Small intestine (tissue), 7 donors: Measurements from ENCODE around the gene TSHZ2. TPM values are rescaled to one million over a fixed set of nuclear protein-coding genes. Genes with fewer than 3 reads are reported as not detected.

Experiments used
- DNase-seq, 2 donors: peaks; one replicate each; pipeline versions ENCODE4 v3.0.0 to v3.0.0-alpha.2; 2013
- FAIRE-seq: peaks from 2 replicates; lab custom pipeline; 2012; peaks lifted over from hg19 to GRCh38; lab: Jason Lieb, UNC
- H3K27ac ChIP-seq, 3 donors: one replicate each; pipeline ENCODE4 v1.5.1; 2013; ENCODE audit warnings: low read length in 2 of 3, mild to moderate bottlenecking in 2 of 3, control low read depth in 1 of 3, inconsistent platforms in 1 of 3, low read depth in 1 of 3, moderate library complexity in 1 of 3
- H3K27me3 ChIP-seq, 3 donors: one replicate each; pipeline ENCODE4 v1.6.1; 2013; ENCODE audit warnings: low read length in 3 of 3, inconsistent platforms in 1 of 3; ENCODE audit not compliant: control insufficient read depth in 3 of 3, insufficient read depth in 3 of 3
- H3K36me3 ChIP-seq, 3 donors: one replicate each; pipeline ENCODE4 v1.6.1; 2013; ENCODE audit warnings: low read length in 3 of 3, inconsistent platforms in 1 of 3, low read depth in 1 of 3, mild to moderate bottlenecking in 1 of 3, moderate library complexity in 1 of 3; ENCODE audit not compliant: control insufficient read depth in 3 of 3, insufficient read depth in 2 of 3
- H3K4me1 ChIP-seq, 3 donors: one replicate each; pipeline ENCODE4 v1.6.1; 2013; ENCODE audit warnings: low read length in 2 of 3, inconsistent platforms in 1 of 3, low read depth in 1 of 3, mild to moderate bottlenecking in 1 of 3, moderate library complexity in 1 of 3; ENCODE audit not compliant: control insufficient read depth in 3 of 3, insufficient read depth in 2 of 3
- H3K4me3 ChIP-seq, 3 donors: one replicate each; pipeline ENCODE4 v1.5.1; 2013; ENCODE audit warnings: low read length in 3 of 3, control low read depth in 1 of 3, inconsistent platforms in 1 of 3, low read depth in 1 of 3, mild to moderate bottlenecking in 1 of 3, moderate library complexity in 1 of 3
- H3K9me3 ChIP-seq, 2 donors: one replicate each; pipeline ENCODE4 v1.6.1; 2013; ENCODE audit warnings: low read depth in 1 of 2, low read length in 1 of 2; ENCODE audit not compliant: control insufficient read depth in 2 of 2, insufficient read depth in 1 of 2
- WGBS, 3 donors: extraction: QIAGEN DNeasy Blood & Tissue Kit; methylation state at CpG; one replicate each; pipeline ENCODE4 v1.1.7; 2013; 5-methylcytosine and 5-hydroxymethylcytosine counted together
- polyA plus RNA-seq, 4 donors: library from polyadenylated mRNA; stranded (reverse) in 3 of 4; unstranded in 1 of 4; fragments of 200-250 nt in 3 of 4; fragments of 120-200 nt in 1 of 4; gene quantifications; one replicate each; pipeline versions ENCODE4 v1.2.1 to v1.2.3, GENCODE V29; 2013
- donor health status: healthy with polysubstance abuse.
- donor health status: control.
- donor health status: control.
- donor health status: Bipolar disorder and iron deficiency.
- donor health status: healthy.

TSHZ2 gene
- polyA plus RNA-seq, 4 donors, result 0.67 to 4.4 (median 2.1) TPM

DNA sequence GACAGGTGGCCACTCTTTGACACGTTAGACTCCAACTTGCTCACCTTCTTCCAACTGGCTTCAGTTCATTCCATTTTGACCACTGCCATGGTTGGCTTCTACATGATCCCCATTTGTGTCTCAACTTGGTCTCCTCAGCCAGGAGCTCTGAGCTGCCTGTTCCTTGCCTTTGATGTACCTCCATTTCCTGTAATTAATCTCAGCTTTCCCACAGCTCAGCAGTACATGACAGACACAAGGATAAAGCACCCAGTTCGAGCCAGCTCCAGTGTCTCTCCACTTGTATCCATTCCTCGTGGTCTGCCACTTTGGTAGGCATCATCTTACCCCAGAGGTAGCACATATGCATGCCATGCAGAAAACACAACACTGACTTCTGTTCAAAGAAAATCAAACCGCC is 161.0 kb downstream of the TSHZ2 start:
- no peak overlapping the region for H3K27ac ChIP-seq
- H3K36me3 ChIP-seq, result no peaks in the 10 kb centered on the region
- 65 to 74% (median 70%) methylated on average over 4 of the region's 4 CpGs for WGBS, 3 donors
- no peaks in the 10 kb centered on the region for H3K9me3 ChIP-seq
- H3K4me1 ChIP-seq, result no peaks in the 10 kb centered on the region
- no peaks in the 10 kb centered on the region for H3K27me3 ChIP-seq
- no peak overlapping the region for H3K4me3 ChIP-seq
- DNase-seq (no peak), FAIRE-seq (no peak)

DNA sequence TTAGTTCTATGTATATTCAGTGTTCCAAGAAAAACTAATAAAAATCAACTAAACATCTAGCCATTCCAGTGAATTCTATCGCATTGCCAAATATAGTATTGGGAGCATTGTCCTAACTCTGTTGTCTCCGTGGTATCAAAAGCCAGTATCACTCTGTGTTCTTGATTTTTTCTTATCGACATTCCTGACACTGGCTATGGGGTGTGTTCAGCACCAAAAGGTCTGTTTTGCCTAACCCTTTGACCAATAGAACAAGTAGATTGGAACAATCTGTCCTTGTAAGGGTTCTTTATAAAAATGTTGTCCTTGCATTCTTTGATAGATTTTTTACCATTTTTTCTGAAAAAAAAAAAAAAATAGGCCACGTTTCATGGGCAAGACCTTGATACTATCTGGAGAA is 161.5 kb downstream of the TSHZ2 start:
- 79 to 85% (median 82%) methylated on average over 4 of the region's 4 CpGs for whole genome bisulfite sequencing, 3 donors
- DNase-seq (no peak), FAIRE-seq (no peak)
- H3K36me3 ChIP-seq, result no peaks in the 10 kb centered on the region
- H3K4me3 ChIP-seq, result no peak overlapping the region
- no peak overlapping the region for H3K27ac ChIP-seq
- H3K9me3 ChIP-seq, result no peaks in the 10 kb centered on the region
- no peaks in the 10 kb centered on the region for H3K4me1 ChIP-seq
- H3K27me3 ChIP-seq, result no peaks in the 10 kb centered on the region

- Histone ChIP-seq H3K36me3 (no peaks in the 10 kb centered on the region), H3K9me3 (no peaks in the 10 kb centered on the region), H3K27ac (no peak overlapping the region), H3K4me1 (no peaks in the 10 kb centered on the region), H3K27me3 (no peaks in the 10 kb centered on the region), H3K4me3 (no peak overlapping the region)
- FAIRE-seq (no peak), DNase-seq (no peak)
Observed at GRCh38 chr20:53136473-53136872, 164.3 kb downstream of the TSHZ2 start.

DNA sequence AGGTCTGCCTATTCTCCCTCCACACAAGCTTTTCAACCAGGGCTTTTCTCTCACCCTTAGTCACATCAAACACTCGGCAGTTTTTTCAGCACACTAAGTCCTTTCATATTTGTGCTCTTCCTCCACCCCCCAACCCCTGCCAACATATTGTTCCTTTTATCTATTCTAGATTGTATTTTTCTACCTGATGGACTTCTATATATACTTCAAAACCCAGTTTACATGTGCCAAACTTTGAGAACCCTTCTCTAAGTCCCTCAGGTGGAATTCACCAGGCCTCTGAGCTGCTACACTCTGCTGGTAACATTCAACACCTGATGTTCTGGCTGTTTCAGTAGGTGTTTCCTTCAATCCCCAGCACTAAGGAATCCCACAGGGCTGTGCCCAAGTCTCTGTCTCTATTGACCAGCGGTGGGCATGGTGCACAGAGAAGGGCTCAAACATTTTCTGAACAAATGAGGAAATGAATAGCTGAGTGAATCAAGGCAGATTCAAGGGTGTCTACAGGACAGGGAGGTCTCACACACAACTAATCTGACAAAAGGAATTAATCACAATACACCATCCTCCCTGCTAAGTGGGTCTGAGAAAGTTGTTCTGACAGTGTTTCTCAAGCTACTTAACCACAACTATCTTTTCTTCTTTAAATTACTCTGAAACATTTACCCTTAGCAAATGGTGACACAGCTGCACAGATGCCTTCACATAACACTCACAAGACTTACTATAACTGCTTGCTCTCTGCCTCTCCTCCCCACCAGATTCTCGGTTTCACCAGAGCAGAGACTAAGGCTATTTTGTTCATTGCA is 166.5 kb downstream of the TSHZ2 start:
- no peak for FAIRE-seq
- Histone ChIP-seq H3K9me3 (no peaks in the 10 kb centered on the region), H3K36me3 (no peaks in the 10 kb centered on the region), H3K4me3 (no peak overlapping the region), H3K27me3 (no peaks in the 10 kb centered on the region), H3K4me1 (no peaks in the 10 kb centered on the region), H3K27ac (no peak overlapping the region)
- DNase-seq, result no peak
- WGBS, 3 donors, result 68 to 76% (median 68%) methylated on average over 3 of the region's 3 CpGs

DNA sequence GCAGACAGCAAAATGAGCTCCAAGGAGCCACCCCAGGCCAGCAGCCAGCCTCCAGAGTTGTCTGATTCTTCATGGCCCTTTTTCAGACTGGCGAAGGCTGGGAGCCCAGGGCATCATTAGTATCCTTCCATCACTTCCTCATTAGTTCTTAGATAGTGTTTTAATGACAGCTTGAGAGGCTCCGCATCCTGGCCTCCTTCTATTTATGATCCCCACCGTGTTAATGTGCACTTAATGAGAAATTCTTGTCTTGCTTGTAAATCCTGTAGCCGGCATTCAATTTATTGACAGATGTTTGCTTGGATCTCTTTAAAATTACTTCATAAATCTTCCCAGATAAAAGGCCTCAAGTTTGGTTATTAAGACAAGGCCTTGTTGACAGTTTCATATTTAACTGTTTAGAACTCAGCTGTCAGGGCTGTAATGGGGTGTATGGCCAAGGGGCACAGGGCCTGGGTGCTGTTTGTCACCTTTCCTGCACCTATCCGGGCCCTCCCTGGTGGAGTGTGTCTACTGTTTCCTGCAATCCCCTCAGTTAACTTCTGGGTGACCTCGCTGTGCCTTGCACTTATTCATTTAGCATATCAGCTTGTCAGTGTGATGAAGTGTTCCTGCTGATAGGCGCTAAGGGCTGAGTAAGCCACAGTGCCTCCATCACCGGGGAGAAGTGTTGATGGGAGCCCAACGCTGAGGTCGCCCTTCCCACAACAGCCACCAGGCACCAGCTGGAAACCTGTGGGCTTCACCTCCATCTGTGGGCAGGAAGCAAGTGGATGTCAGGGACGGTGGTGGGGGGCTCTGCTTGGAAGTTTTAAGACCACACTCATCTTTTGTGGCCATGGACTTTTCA is 169.3 kb downstream of the TSHZ2 start:
- FAIRE-seq (no peak), DNase-seq (no peak)
- WGBS, 3 donors, result 61 to 76% (median 62%) methylated on average over 11 of the region's 11 CpGs
- no peak overlapping the region for H3K4me3 ChIP-seq
- no peaks in the 10 kb centered on the region for H3K9me3 ChIP-seq
- no peaks in the 10 kb centered on the region for H3K4me1 ChIP-seq
- no peaks in the 10 kb centered on the region for H3K36me3 ChIP-seq
- no peak overlapping the region for H3K27ac ChIP-seq
- H3K27me3 ChIP-seq, result no peaks in the 10 kb centered on the region

GRCh38 chr20:53142225-53143127 is 170.3 kb downstream of the TSHZ2 start:
- no peaks in the 10 kb centered on the region for H3K27me3 ChIP-seq
- no peaks in the 10 kb centered on the region for H3K36me3 ChIP-seq
- no peak for FAIRE-seq
- no peaks in the 10 kb centered on the region for H3K9me3 ChIP-seq
- no peaks in the 10 kb centered on the region for H3K4me1 ChIP-seq
- H3K27ac ChIP-seq, result no peak overlapping the region
- 76 to 94% (median 90%) methylated on average over 13 of the region's 13 CpGs for WGBS, 3 donors
- H3K4me3 ChIP-seq, result no peak overlapping the region
- DNase-seq, result no peak

GRCh38 chr20:53146201-53146891 is 174.2 kb downstream of the TSHZ2 start:
- Histone ChIP-seq H3K4me3 (no peak overlapping the region), H3K4me1 (no peaks in the 10 kb centered on the region), H3K27ac (no peak overlapping the region), H3K36me3 (no peaks in the 10 kb centered on the region), H3K9me3 (no peaks in the 10 kb centered on the region), H3K27me3 (peaks cover 0 to 2% (median 0%) of the 10 kb centered on the region in 3 donors)
- 80 to 92% (median 85%) methylated on average over 10 of the region's 10 CpGs for WGBS, 3 donors
- no peak for FAIRE-seq
- DNase-seq, result no peak
